SKM-1 treated with dmso at 0.1 percent for 144 hours (cell line): ENCODE measurements around the gene NEDD9.

Experiments
- DNase-seq: peaks from one replicate; lab custom pipeline; 2025; ENCODE audit not compliant: unreplicated experiment; lab: John Stamatoyannopoulos, UW

Gene NEDD9

GRCh38 chr6:11262242-11262641 lies 29.8 kb upstream of the NEDD9 start:
- no peak for DNase-seq

DNA sequence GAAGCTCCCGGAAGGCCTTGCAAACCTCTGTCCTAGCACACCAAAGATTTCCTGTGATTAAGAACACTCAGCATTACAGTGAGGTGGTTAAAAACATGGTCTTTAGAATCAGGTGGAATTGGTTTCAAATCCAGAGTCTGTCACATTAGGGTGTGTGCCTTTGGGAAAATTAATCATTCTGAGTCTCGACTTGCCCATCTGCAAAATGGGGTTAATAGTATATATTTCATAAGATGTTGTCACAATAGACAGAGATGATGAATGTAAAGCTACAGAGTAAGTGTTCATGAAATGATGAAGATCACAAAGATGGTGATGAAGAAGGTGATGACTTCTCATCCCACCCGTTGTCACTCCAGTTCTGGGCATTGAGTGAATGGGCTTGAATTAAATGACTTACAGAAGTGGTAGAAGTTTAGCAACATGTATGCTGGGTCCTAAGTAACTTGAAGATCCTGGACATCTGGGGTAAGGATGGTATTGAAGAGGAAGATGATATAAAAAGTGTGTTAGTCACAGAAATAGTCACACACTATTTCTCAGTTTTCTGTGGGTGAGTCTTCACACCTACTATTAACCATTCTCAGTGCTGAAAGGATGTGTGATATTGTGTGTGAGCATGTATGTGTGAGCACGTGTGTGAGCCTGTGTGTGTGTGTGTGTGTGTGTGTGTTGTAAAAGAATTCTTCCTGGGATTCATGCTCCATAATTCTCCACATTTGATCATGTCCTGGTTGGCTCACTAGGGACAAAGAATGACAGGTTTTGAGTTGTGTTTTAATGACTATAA lies 28.0 kb upstream of the NEDD9 start:
- DNase-seq: no peak

DNA sequence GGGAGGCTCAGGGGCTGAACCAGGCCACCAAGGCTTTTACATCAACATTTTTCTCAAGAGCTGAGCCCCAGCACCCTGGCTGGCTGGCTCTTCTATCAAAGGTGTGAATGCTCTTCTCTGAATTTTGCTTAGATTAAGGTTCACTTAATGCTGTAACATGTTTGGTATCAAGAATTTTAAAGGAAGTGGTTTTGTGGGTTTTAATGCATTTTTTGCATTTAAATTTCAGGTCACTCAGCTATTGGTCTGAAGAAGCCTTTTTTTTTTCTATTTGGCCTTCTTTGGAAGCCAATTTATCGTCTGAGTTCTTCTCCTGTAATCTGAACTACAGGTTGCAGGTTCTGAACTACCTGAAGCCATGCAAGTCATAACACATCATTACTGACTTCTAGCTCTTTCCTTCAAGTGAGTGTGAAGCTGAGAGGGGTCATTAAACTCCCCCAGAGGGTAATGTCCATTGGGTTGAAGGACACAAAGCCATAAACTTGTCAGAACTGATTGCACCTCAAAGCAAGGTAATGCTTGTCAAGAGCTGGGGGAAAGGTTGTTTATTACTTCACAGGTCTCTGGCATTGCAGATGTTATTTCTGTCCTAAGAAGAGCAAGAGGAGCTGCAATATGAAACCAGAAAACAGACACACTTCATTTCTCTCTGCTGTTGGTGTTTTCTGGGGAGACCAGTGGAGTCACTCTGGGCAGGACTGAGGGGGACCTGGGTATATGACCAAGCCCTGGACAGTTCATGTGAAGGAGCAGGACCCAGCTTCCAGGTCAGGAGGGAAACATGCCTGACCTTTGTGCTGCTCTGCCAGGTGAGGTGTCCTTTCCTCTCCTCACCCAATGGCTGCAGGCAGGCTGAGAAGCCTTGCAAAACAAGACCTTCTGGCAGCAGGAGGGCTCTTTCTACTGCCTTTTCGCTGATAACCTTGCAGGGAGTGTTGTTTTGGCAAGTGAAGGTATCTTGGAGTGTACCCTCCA lies 26.1 kb upstream of the NEDD9 start:
- DNase-seq: no peak

- DNase-seq: no peak
Measured at GRCh38 chr6:11255610-11256009, 23.1 kb upstream of the NEDD9 start.

GRCh38 chr6:11253594-11253993 lies 21.1 kb upstream of the NEDD9 start:
- no peak for DNase-seq

DNA sequence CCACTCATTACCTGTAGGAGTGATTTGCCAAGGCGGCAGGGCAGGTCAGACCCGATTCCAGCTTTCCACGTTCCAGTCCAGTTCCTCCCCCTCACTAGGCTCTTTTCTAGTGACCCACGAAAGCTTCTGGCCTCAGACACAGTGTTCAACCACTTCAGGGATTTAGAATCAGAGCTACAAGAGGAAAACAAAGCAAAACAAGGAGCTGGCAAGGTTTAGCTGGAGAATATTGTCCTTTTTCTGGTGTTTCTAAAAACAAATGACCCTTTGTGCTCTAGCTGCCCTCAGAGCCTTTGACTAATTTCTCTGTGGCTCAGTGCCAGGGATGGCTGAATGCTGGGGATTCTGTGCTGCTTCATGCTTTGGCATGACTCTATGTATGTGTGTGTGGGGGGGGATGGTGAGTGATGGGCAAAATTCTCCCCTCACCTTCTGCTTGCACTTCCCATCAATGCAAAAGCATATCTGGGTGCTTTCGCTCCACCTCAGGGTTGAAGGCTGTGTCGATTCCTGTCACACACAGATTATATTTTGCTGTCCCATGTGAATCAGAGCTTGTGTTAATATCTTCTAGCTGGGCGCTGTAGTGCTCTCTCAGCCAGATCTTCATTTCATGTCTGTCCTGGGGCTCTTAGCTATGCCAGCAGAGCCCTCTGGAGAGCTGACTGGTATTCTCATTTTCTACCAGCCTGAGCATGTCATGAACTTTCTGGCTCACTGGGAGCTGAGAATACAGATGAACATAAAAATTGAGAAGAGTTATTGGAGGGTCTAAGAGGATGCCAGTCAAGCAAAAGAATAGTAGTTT lies 19.3 kb upstream of the NEDD9 start:
- DNase-seq: no peak

- no peak for DNase-seq
Measured at GRCh38 chr6:11250108-11250507, 17.6 kb upstream of the NEDD9 start.

GRCh38 chr6:11248974-11249761 lies 16.7 kb upstream of the NEDD9 start:
- DNase-seq: no peak

- DNase-seq: no peak
Measured at GRCh38 chr6:11246722-11247121, 14.3 kb upstream of the NEDD9 start.

DNA sequence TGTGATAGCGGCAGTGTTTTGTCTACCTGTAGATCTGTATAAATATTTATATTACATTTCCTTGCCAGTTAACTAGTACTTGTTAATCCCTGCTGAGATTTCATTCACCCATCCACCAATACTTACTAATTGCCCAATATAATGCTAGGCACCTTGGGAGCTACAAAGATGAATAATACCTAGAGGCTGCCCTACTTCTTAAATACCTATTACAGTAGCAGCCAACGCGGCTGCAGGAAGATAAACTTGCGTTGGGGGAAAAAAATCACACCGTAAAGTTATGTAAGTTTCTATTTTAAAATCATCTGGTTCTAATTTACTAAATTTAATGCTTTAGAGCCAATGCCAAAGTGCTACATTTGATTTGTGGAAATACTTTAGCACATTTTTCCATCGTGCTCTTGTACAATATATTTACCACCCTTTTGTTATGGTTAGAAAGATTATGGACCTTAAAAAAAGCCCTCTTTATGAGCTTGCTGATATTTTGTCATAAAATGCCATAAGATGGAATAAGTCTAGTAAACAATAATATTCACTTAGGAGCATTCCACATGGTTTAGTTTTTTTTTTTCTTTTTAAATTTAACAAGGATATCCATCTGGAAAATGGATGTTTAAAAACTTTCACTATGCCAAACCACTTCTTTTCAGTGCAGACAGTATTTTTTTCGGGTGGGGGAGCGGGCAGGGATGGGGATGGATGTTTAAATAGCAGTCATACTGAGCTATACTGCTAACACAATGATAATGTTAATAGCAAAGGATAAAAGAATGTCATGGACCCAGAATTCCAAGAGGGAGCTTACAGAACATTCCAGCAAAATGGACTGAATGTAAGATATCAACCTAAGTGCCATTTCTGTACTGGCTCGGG lies 13.2 kb upstream of the NEDD9 start:
- DNase-seq: no peak

DNA sequence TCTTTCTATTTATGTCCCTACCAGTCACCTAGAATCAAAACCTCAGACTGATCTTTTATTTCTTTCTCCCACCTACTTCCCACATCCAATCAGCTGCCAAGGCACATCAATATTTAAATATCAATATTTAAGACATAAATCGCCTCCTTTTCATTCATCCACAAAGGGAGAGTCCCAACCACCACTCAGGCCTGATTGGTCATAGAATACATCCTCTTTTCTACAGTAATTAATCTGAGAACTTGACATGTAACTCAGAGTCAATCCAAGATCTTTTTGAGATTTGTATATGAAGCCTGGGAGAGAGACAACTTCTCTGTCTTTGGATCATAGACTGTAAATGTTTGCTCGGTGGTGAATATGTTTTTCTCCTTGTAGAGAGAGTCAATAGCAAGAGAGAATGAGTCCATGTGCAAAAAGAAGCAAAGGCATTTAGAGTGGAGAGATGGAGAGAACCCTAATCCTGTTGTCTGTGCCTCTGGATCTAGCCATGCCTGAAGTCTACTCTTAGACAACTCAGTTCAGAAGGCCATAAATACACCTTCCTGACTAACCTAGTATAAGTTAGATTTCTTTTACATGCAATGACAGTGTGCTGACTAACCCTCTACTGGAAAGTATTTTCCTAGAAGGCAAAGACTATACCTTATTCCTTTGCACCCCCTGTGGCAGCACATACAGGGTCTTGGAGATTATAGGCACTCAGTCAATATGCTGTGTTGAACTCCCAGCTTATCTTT lies 12.1 kb upstream of the NEDD9 start:
- no peak for DNase-seq

DNA sequence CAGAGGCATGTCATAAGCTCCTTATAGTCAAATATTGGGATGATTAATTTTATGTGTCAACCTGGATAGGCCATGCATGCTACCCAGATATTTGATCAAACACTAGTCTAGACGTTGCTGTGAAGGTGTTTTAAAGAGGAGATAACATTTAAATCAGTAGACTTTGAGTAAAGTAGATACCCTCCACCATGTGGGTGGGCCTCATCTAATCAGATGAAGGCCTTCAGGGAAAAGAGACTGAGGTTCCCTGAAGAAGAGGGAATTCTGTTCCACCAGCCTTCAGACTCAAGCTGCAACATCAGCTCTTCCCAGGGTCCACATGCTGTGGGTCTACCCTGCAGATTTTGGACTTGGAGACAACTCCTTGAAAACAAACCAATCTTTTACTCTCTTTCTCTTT lies 11.4 kb upstream of the NEDD9 start:
- DNase-seq: no peak

DNA sequence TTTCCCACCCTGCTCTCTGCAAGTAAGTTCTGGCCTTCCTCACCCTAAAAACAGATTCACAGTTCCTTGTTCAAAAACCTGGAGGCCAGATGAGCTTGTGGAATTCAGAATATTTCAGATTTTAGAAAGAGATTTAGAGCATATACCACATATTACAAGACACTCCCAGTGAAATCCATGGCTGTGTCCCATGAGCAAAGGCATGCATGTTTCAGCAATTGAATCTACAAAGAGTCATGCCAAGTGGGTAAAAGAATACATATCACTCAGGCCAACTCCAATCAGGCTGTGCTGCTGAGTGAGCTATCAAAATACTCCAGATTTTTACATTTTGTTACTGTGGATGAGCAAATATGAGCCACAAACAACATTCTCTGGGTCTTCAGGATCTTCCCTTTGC lies 10.2 kb upstream of the NEDD9 start:
- no peak for DNase-seq

DNA sequence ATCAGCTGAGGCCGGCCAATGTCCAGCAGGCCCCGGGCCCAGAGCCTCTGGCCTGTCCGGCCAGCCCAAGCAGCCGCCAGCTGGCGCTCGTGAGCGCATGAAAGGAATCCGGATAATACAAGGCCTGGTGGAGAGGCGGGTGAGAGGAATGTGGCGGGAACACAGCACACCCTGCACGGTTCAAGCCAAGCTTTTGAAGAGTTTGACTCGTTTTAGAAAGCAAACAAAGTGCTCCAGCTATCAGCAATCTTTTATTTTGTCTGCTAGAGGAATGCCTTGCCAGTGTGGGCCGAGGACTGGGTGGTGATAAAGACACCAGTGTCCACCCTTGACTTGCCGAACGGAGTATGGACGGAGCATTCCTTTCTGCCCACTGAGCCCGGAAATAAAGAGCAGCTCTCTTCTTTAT lies 9.3 kb upstream of the NEDD9 start:
- no peak for DNase-seq

GRCh38 chr6:11241154-11241792 lies 8.8 kb upstream of the NEDD9 start:
- no peak for DNase-seq

GRCh38 chr6:11237956-11238355 lies 5.5 kb upstream of the NEDD9 start:
- no peak for DNase-seq

DNA sequence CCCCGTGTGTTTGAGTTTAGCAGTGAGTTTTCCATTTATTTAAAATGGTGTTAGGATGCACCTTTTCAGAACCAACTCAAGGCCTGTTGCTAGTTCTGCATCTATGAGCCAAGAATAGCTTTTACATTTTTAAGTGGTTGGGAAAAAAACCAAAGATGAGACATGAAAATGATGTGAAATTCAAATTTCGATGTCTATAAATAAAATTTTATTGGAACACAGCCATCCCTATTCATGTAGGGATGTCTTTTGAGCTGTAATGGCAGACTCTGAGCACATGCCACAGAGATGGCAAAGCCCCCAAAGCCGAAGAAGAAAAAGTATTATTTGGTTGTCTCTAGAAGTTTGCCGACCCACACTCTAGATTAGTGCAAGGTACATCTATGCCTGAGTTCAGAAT lies 5.0 kb upstream of the NEDD9 start:
- DNase-seq: no peak

DNA sequence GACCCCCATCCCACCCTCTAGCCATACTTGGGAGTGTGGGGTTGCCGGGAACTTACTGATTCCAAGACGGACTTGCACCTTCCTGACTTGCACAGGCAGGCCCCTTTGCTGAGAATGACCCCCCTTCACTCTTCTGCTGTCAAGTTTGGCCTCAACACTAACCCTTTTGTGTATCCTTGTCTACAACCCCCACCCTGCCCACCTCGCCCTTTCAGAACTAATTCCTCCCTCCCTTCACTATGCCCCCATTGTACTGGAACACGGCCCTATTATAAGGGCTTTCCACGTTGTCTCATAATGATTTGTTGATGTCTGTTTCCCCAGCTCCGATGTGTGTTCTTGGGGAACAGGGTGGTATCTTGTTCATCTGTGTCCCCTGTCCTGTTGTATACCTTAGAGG lies 4.4 kb upstream of the NEDD9 start:
- DNase-seq: no peak
